ENCODE measurements around the gene ADGRD1. TPM values are rescaled to one million over a fixed set of nuclear protein-coding genes. Genes with fewer than 3 reads are reported as not detected.

ADGRD1 gene
- total and polyA plus RNA-seq, 2 donors, result 0.94 to 2.1 TPM

GRCh38 chr12:131082290-131083194, 128.8 kb downstream of the ADGRD1 start:
- Histone ChIP-seq H3K9me3 (ENCODE audit: control insufficient read depth in 2 of 2, insufficient read depth in 1 of 2, low read length in 1 of 2) (no peaks in the 10 kb centered on the region), H3K4me3 (ENCODE audit: low read length in 2 of 2) (no peak overlapping the region), H3K27ac (ENCODE audit: low read depth in 1 of 2, low read length in 1 of 2) (no peak overlapping the region), H3K27me3 (ENCODE audit: control insufficient read depth in 2 of 2, insufficient read depth in 1 of 2, low read length in 1 of 2) (no peaks in the 10 kb centered on the region), H3K4me1 (ENCODE audit: control insufficient read depth in 2 of 2, insufficient read depth in 2 of 2, low read length in 2 of 2) (no peaks in the 10 kb centered on the region), H3K36me3 (ENCODE audit: control insufficient read depth in 2 of 2, insufficient read depth in 2 of 2, low read length in 1 of 2) (no peaks in the 10 kb centered on the region)
- 95% methylated on average over 23 of the region's 23 CpGs for WGBS
- no peak for DNase-seq (ENCODE audit: low read depth in 6 of 9, low spot score in 9 of 9)

GRCh38 chr12:131084341-131085011, 130.8 kb downstream of the ADGRD1 start:
- Histone ChIP-seq H3K9me3 (ENCODE audit: control insufficient read depth in 2 of 2, insufficient read depth in 1 of 2, low read length in 1 of 2) (no peaks in the 10 kb centered on the region), H3K4me1 (ENCODE audit: control insufficient read depth in 2 of 2, insufficient read depth in 2 of 2, low read length in 2 of 2) (no peaks in the 10 kb centered on the region), H3K27ac (ENCODE audit: low read depth in 1 of 2, low read length in 1 of 2) (no peak overlapping the region), H3K27me3 (ENCODE audit: control insufficient read depth in 2 of 2, insufficient read depth in 1 of 2, low read length in 1 of 2) (no peaks in the 10 kb centered on the region), H3K36me3 (ENCODE audit: control insufficient read depth in 2 of 2, insufficient read depth in 2 of 2, low read length in 1 of 2) (no peaks in the 10 kb centered on the region), H3K4me3 (ENCODE audit: low read length in 2 of 2) (no peak overlapping the region)
- WGBS, result 93% methylated on average over 28 of the region's 28 CpGs
- no peak for DNase-seq (ENCODE audit: low read depth in 6 of 9, low spot score in 9 of 9)

- 86% methylated on average over 22 of the region's 22 CpGs for WGBS
- Histone ChIP-seq H3K4me3 (ENCODE audit: low read length in 2 of 2) (no peak overlapping the region), H3K36me3 (ENCODE audit: control insufficient read depth in 2 of 2, insufficient read depth in 2 of 2, low read length in 1 of 2) (no peaks in the 10 kb centered on the region), H3K27ac (ENCODE audit: low read depth in 1 of 2, low read length in 1 of 2) (no peak overlapping the region), H3K9me3 (ENCODE audit: control insufficient read depth in 2 of 2, insufficient read depth in 1 of 2, low read length in 1 of 2) (no peaks in the 10 kb centered on the region), H3K4me1 (ENCODE audit: control insufficient read depth in 2 of 2, insufficient read depth in 2 of 2, low read length in 2 of 2) (no peaks in the 10 kb centered on the region), H3K27me3 (ENCODE audit: control insufficient read depth in 2 of 2, insufficient read depth in 1 of 2, low read length in 1 of 2) (no peaks in the 10 kb centered on the region)
- no peak for DNase-seq (ENCODE audit: low read depth in 6 of 9, low spot score in 9 of 9)
These were observed 131.6 kb downstream of the ADGRD1 start for GRCh38 chr12:131085125-131085815.

- Histone ChIP-seq H3K36me3 (ENCODE audit: control insufficient read depth in 2 of 2, insufficient read depth in 2 of 2, low read length in 1 of 2) (no peaks in the 10 kb centered on the region), H3K4me3 (ENCODE audit: low read length in 2 of 2) (no peak overlapping the region), H3K4me1 (ENCODE audit: control insufficient read depth in 2 of 2, insufficient read depth in 2 of 2, low read length in 2 of 2) (no peaks in the 10 kb centered on the region), H3K27me3 (ENCODE audit: control insufficient read depth in 2 of 2, insufficient read depth in 1 of 2, low read length in 1 of 2) (no peaks in the 10 kb centered on the region), H3K27ac (ENCODE audit: low read depth in 1 of 2, low read length in 1 of 2) (no peak overlapping the region), H3K9me3 (ENCODE audit: control insufficient read depth in 2 of 2, insufficient read depth in 1 of 2, low read length in 1 of 2) (no peaks in the 10 kb centered on the region)
- DNase-seq (ENCODE audit: low read depth in 6 of 9, low spot score in 9 of 9), result no peak
- WGBS, result 93% methylated on average over 24 of the region's 24 CpGs
These were observed 132.3 kb downstream of the ADGRD1 start for GRCh38 chr12:131085816-131086591.

- H3K27me3 ChIP-seq (ENCODE audit: control insufficient read depth in 2 of 2, insufficient read depth in 1 of 2, low read length in 1 of 2), result no peaks in the 10 kb centered on the region
- H3K9me3 ChIP-seq (ENCODE audit: control insufficient read depth in 2 of 2, insufficient read depth in 1 of 2, low read length in 1 of 2), result no peaks in the 10 kb centered on the region
- H3K4me1 ChIP-seq (ENCODE audit: control insufficient read depth in 2 of 2, insufficient read depth in 2 of 2, low read length in 2 of 2), result peaks cover 0 to 6% of the 10 kb centered on the region in 2 donors
- no peak overlapping the region for H3K27ac ChIP-seq (ENCODE audit: low read depth in 1 of 2, low read length in 1 of 2)
- 94% methylated on average over 24 of the region's 24 CpGs for WGBS
- no peak overlapping the region for H3K4me3 ChIP-seq (ENCODE audit: low read length in 2 of 2)
- no peaks in the 10 kb centered on the region for H3K36me3 ChIP-seq (ENCODE audit: control insufficient read depth in 2 of 2, insufficient read depth in 2 of 2, low read length in 1 of 2)
- no peak for DNase-seq (ENCODE audit: low read depth in 6 of 9, low spot score in 9 of 9)
These were observed 133.7 kb downstream of the ADGRD1 start for GRCh38 chr12:131087302-131087818.

GRCh38 chr12:131087991-131088700, 134.4 kb downstream of the ADGRD1 start:
- no peak for DNase-seq (ENCODE audit: low read depth in 6 of 9, low spot score in 9 of 9)

GRCh38 chr12:131088701-131089530, 135.2 kb downstream of the ADGRD1 start:
- Histone ChIP-seq H3K36me3 (ENCODE audit: control insufficient read depth in 2 of 2, insufficient read depth in 2 of 2, low read length in 1 of 2) (no peaks in the 10 kb centered on the region), H3K27ac (ENCODE audit: low read depth in 1 of 2, low read length in 1 of 2) (no peak overlapping the region), H3K9me3 (ENCODE audit: control insufficient read depth in 2 of 2, insufficient read depth in 1 of 2, low read length in 1 of 2) (no peaks in the 10 kb centered on the region), H3K27me3 (ENCODE audit: control insufficient read depth in 2 of 2, insufficient read depth in 1 of 2, low read length in 1 of 2) (peaks cover 0 to 2% of the 10 kb centered on the region in 2 donors), H3K4me3 (ENCODE audit: low read length in 2 of 2) (no peak overlapping the region), H3K4me1 (ENCODE audit: control insufficient read depth in 2 of 2, insufficient read depth in 2 of 2, low read length in 2 of 2) (peaks cover 0 to 19% of the 10 kb centered on the region in 2 donors)
- no peak for DNase-seq (ENCODE audit: low read depth in 6 of 9, low spot score in 9 of 9)
- WGBS, result 95% methylated on average over 28 of the region's 28 CpGs

More at GRCh38 chr12:131087991-131088700, 134.4 kb downstream of the ADGRD1 start:
- 94% methylated on average over 38 of the region's 38 CpGs for WGBS
- Histone ChIP-seq H3K36me3 (ENCODE audit: control insufficient read depth in 2 of 2, insufficient read depth in 2 of 2, low read length in 1 of 2) (no peaks in the 10 kb centered on the region), H3K4me1 (ENCODE audit: control insufficient read depth in 2 of 2, insufficient read depth in 2 of 2, low read length in 2 of 2) (peaks cover 0 to 13% of the 10 kb centered on the region in 2 donors), H3K27ac (ENCODE audit: low read depth in 1 of 2, low read length in 1 of 2) (no peak overlapping the region), H3K27me3 (ENCODE audit: control insufficient read depth in 2 of 2, insufficient read depth in 1 of 2, low read length in 1 of 2) (no peaks in the 10 kb centered on the region), H3K4me3 (ENCODE audit: low read length in 2 of 2) (no peak overlapping the region), H3K9me3 (ENCODE audit: control insufficient read depth in 2 of 2, insufficient read depth in 1 of 2, low read length in 1 of 2) (no peaks in the 10 kb centered on the region)
